ENCODE measurements around the gene DNAAF6. TPM values are rescaled to one million over a fixed set of nuclear protein-coding genes. Genes with fewer than 3 reads are reported as not detected.

Gene DNAAF6
- total and polyA plus RNA-seq, 9 donors, result 0.20 to 1.1 (median 0.25) TPM; not detected in 6

DNA sequence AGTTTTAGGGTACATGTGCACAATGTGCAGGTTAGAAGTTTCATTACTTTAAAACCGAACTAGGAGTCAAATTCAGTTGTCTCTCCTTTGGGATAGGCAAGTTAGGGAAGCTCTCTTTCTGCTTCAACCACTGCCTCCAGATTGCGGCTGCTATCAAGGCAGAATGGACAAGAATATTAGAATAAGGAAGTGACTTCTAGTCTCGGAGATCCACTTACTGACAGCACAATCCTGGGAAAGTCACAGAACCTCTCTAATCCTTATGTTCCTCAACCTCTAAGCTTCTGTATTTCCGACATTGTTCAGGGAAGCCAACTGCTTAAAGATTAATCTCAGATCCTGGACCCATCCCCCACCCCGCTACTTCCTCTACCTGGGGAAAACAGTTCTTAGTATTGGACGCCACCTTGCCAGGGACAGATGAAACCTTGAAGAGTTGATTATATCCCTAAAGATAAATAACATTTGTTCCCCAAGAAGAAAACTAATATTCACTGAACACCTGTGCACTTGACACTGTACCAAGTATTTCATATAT, 2.3 kb upstream of the DNAAF6 start:
- no peak overlapping the region for H3K27ac ChIP-seq
- 73 to 80% (median 80%) methylated on average over 6 of the region's 6 CpGs for WGBS, 3 donors
- H3K36me3 ChIP-seq, result no peaks in the 10 kb centered on the region
- TF ChIP-seq, protein P1, sequence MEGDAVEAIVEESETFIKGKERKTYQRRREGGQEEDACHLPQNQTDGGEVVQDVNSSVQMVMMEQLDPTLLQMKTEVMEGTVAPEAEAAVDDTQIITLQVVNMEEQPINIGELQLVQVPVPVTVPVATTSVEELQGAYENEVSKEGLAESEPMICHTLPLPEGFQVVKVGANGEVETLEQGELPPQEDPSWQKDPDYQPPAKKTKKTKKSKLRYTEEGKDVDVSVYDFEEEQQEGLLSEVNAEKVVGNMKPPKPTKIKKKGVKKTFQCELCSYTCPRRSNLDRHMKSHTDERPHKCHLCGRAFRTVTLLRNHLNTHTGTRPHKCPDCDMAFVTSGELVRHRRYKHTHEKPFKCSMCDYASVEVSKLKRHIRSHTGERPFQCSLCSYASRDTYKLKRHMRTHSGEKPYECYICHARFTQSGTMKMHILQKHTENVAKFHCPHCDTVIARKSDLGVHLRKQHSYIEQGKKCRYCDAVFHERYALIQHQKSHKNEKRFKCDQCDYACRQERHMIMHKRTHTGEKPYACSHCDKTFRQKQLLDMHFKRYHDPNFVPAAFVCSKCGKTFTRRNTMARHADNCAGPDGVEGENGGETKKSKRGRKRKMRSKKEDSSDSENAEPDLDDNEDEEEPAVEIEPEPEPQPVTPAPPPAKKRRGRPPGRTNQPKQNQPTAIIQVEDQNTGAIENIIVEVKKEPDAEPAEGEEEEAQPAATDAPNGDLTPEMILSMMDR (IDR thresholded peaks at IDR 0.05), result no peak
- TF ChIP-seq EP300 (IDR thresholded peaks at IDR 0.05) (no peak), POLR2A (IDR thresholded peaks at IDR 0.05) (no peak)
- no peaks in the 10 kb centered on the region for H3K27me3 ChIP-seq
- no peaks in the 10 kb centered on the region for H3K9me3 ChIP-seq
- H3K4me3 ChIP-seq, result no peak overlapping the region
- intact Hi-C loops (cut with DNase I), result no loop called here
- no peaks in the 10 kb centered on the region for H3K4me1 ChIP-seq (ENCODE audit: insufficient read depth)
- no peak for DNase-seq

DNA sequence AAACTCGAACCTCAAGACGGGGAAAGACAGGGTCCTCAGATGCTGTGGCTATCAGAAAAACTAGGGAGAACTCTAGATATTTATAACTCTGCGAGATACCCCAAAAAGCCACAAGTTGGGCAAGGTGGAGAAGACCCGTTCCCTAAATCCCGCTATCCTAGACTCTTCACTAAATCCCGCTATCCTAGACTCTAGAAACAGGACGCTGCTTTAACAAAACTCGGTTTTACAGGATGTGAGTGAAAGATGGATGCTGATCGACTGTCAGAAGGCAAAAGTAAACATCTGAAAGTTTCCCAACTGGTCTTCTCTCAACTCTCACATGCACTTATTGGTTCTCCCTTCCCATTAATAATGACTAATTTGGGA, 270 bp downstream of the DNAAF6 start:
- DNase-seq, result no peak
- no peaks in the 10 kb centered on the region for H3K27me3 ChIP-seq
- no peaks in the 10 kb centered on the region for H3K4me1 ChIP-seq (ENCODE audit: insufficient read depth)
- H3K4me3 ChIP-seq, result no peak overlapping the region
- no peaks in the 10 kb centered on the region for H3K9me3 ChIP-seq
- H3K27ac ChIP-seq, result no peak overlapping the region
- no peaks in the 10 kb centered on the region for H3K36me3 ChIP-seq
- 59 to 70% (median 66%) methylated on average over 9 of the region's 9 CpGs for WGBS, 3 donors
- TF ChIP-seq, protein P1 (IDR thresholded peaks at IDR 0.05), result no peak
- TF ChIP-seq EP300 (IDR thresholded peaks at IDR 0.05), result no peak
- no peak for TF ChIP-seq POLR2A (IDR thresholded peaks at IDR 0.05)
- intact Hi-C loops (cut with DNase I), result no loop called here

DNA sequence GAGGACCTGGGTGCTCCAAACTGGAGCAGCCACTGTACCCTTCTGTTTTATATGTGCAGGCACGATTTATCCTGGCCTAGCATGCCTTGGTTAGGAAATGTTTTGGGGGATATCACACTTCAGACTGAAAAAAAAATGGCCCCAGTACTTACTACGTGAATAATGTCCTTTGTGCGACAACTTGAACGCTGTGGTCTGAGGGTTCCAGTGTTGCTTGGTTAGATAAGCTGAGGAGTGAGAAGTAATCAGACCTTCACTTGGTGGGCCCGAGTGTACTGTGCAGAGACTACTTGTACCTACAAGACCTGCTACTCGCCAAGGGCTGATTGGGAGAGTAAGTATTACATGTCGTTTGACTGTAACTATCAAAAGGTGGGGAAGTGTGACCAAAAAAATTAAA, 678 bp downstream of the DNAAF6 start:
- Histone ChIP-seq H3K9me3 (no peaks in the 10 kb centered on the region), H3K27me3 (no peaks in the 10 kb centered on the region), H3K4me3 (no peak overlapping the region), H3K4me1 (ENCODE audit: insufficient read depth) (no peaks in the 10 kb centered on the region), H3K36me3 (no peaks in the 10 kb centered on the region), H3K27ac (no peak overlapping the region)
- no peak for TF ChIP-seq POLR2A (IDR thresholded peaks at IDR 0.05)
- TF ChIP-seq, protein P1 (IDR thresholded peaks at IDR 0.05), result no peak
- no peak for TF ChIP-seq EP300 (IDR thresholded peaks at IDR 0.05)
- WGBS, 3 donors, result 76 to 83% (median 79%) methylated on average over 7 of the region's 7 CpGs
- DNase-seq, result no peak
- intact Hi-C loops (cut with DNase I), result no loop called here

DNA sequence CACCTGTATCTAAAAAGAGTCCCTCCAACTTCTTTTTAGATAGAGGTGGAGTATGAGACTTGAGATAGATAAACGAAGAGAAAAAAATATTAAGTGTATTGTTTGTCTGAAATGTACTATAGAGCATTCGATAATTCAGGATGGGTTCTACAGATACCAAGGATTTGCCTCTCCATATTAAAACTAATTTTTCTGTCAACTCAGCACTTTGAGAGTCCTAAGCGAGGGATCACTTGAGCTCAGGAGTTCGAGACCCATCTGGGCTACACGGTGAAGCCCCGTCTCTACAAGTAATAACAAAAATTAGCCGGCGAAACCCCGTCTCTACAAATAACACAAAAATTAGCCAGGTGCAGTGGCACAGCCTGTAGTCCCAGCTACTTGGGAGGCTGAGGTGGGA, 1.5 kb downstream of the DNAAF6 start:
- Histone ChIP-seq H3K36me3 (no peaks in the 10 kb centered on the region), H3K4me3 (no peak overlapping the region), H3K4me1 (ENCODE audit: insufficient read depth) (no peaks in the 10 kb centered on the region), H3K27ac (no peak overlapping the region), H3K27me3 (no peaks in the 10 kb centered on the region), H3K9me3 (no peaks in the 10 kb centered on the region)
- DNase-seq, result no peak
- TF ChIP-seq, protein P1 (IDR thresholded peaks at IDR 0.05), result no peak
- TF ChIP-seq EP300 (IDR thresholded peaks at IDR 0.05) (no peak), POLR2A (IDR thresholded peaks at IDR 0.05) (no peak)
- 91 to 93% (median 92%) methylated on average over 9 of the region's 9 CpGs for WGBS, 3 donors
- intact Hi-C loops (cut with DNase I), result no loop called here
